Ovary (tissue), 9 donors: ENCODE results near the gene KRT3. TPM values are rescaled to one million over a fixed set of nuclear protein-coding genes. Genes with fewer than 3 reads are reported as not detected.
"Not testable (repeated sequence)": the region's sequence is repeated elsewhere in the genome, so short reads cannot be mapped to it uniquely, and the experiment has no call there.

Source experiments
- DNase-seq, 5 donors: peaks; one replicate each; pipeline ENCODE4 v3.0.0-alpha.2; 2019 to 2020
- H3K27ac ChIP-seq, 2 donors: fragments of 200-600 bp; one replicate each; pipeline versions ENCODE4 v1.5.1 to v1.8.0; 2019 to 2022
- H3K27me3 ChIP-seq: fragments of 200-600 bp; one replicate; pipeline ENCODE4 v1.8.0; 2022
- H3K36me3 ChIP-seq: fragments of 200-600 bp; sonication (generic); one replicate; pipeline ENCODE4 v1.5.1; 2019
- H3K4me1 ChIP-seq: one replicate; pipeline ENCODE4 v1.8.1; 2013; ENCODE audit warnings: mild to moderate bottlenecking, moderate library complexity; ENCODE audit not compliant: insufficient read depth
- H3K4me3 ChIP-seq: fragments of 200-600 bp; sonication (generic); one replicate; pipeline ENCODE4 v1.5.1; 2017
- H3K9me3 ChIP-seq, 2 donors: fragments of 200-600 bp in 1 of 2; sonication (generic) in 1 of 2; one replicate each; pipeline versions ENCODE4 v1.5.1 to v1.8.1; 2013 to 2019; ENCODE audit warnings: mild to moderate bottlenecking in 1 of 2, moderate library complexity in 1 of 2
- EP300 ChIP-seq: sonication (generic); formaldehyde crosslinking; IDR thresholded peaks from one replicate; pipeline ENCODE4 v1.6.1; 2017; ENCODE audit warnings: antibody characterized with exemption
- POLR2A ChIP-seq: fragments of 450-650 bp; IDR thresholded peaks from one replicate; pipeline ENCODE4 v1.6.1; 2017; ENCODE audit warnings: antibody characterized with exemption, mild to moderate bottlenecking, moderate library complexity
- WGBS, 3 donors: extraction: QIAGEN DNeasy Blood & Tissue Kit in 1 of 3; methylation state at CpG; one replicate each; pipeline versions ENCODE4 v1.1.5 to v1.1.7; 2013 to 2017; 5-methylcytosine and 5-hydroxymethylcytosine counted together
- intact Hi-C, 4 donors: fragments of 100-400 bp; cut with DNase I; formaldehyde crosslinking; loops; one replicate each; pipeline versions ENCODE4 v1.11.0 to v1.15.1; 2022 to 2023
- polyA plus RNA-seq, 2 donors: library from polyadenylated mRNA; stranded (reverse); fragments of 200-250 nt in 1 of 2; fragments of 350-450 nt in 1 of 2; fragmentation: Illumina TruSeq in 1 of 2; extraction: RNeasy Lipid Tissue Mini Kit (QIAGEN cat#74804) in 1 of 2; gene quantifications; one replicate each; pipeline ENCODE4 v1.2.3, GENCODE V29; 2013 to 2014
- total RNA-seq, 7 donors: library from RNA; depleted of rRNA in 2 of 7; stranded (reverse); fragments of >200 nt in 2 of 7; fragmentation: NEBNext Ultra II Directional in 3 of 7; extraction: Animal tissue kit (Norgen Biotek cat#: 25700) in 3 of 7; gene quantifications; one replicate each; pipeline versions ENCODE4 v1.1.0 to v1.2.4, GENCODE V29; 2016 to 2023
- TF ChIP-seq, protein P1 (sequence below), 3 donors: fragments of 450-650 bp in 2 of 3; fragments of 200-600 bp in 1 of 3; IDR thresholded peaks; one replicate each; pipeline versions ENCODE4 v1.5.1 to v1.8.0; 2016 to 2022; ENCODE audit warnings: antibody characterized with exemption in 3 of 3, mild to moderate bottlenecking in 1 of 3
- donor health status: DM: no; HTN: no; CAD: no; lungs with moderate emphysema.
- donor health status: DM: no; HTN: no; CAD: no.
- donor health status: Bipolar disorder and iron deficiency.
- donor health status: DM: yes; HTN: yes; CAD: no.
- donor health status: DM: no; HTN: no; CAD: no.
- donor health status: DM: yes; HTN: yes; CAD: no.

The KRT3 gene
- total and polyA plus RNA-seq, 9 donors, result not detected

DNA sequence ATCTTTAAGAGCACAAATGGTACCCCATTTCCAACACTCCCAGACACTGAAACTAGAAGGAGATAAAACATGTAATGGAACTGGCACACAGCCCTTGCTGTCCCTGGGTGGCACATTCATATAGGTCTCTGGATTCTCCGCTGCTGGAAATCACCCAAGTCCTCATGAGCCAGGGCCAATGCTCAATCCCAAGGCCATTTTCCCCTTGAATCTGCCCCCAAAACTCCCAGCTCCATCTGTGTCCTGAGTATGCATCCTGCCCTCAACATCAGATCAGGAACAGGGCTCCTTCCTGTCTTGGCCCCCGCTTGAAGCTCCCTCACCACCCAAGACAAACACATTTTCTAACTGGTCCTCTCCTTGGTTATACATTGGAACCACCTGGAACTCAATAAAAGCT, 43.4 kb downstream of the KRT3 start:
- WGBS, 3 donors, result 75 to 90% (median 77%) methylated on average over 2 of the region's 2 CpGs
- Histone ChIP-seq H3K27ac (no peak overlapping the region), H3K27me3 (no peaks in the 10 kb centered on the region), H3K36me3 (no peaks in the 10 kb centered on the region), H3K9me3 (no peaks in the 10 kb centered on the region), H3K4me3 (no peak overlapping the region), H3K4me1 (no peaks in the 10 kb centered on the region)
- DNase-seq, result no peak
- intact Hi-C loops, result no loop called here
- TF ChIP-seq EP300 (no peak), POLR2A (no peak)
- TF ChIP-seq, protein P1, sequence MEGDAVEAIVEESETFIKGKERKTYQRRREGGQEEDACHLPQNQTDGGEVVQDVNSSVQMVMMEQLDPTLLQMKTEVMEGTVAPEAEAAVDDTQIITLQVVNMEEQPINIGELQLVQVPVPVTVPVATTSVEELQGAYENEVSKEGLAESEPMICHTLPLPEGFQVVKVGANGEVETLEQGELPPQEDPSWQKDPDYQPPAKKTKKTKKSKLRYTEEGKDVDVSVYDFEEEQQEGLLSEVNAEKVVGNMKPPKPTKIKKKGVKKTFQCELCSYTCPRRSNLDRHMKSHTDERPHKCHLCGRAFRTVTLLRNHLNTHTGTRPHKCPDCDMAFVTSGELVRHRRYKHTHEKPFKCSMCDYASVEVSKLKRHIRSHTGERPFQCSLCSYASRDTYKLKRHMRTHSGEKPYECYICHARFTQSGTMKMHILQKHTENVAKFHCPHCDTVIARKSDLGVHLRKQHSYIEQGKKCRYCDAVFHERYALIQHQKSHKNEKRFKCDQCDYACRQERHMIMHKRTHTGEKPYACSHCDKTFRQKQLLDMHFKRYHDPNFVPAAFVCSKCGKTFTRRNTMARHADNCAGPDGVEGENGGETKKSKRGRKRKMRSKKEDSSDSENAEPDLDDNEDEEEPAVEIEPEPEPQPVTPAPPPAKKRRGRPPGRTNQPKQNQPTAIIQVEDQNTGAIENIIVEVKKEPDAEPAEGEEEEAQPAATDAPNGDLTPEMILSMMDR (IDR thresholded peaks at IDR 0.05), result no peak

DNA sequence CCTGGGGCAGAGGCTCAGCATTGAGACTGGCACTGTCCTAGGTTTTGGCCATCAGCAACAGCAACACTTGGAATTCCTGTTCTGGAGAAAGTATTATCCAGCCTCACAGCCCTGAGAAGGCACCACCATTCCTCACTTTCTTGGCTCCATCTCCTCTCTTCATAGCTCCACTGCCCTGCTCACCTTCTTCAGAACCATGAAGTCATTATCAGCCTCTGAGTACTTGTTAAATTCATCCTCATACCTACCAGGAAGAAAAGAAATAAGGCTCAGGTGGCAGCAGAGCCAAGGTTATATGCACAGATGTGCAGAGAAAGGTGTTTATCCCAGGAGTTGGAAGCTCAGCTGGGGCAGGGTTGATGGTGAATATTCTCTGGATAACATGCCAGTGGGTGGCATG, 44.1 kb downstream of the KRT3 start:
- Histone ChIP-seq H3K27me3 (no peaks in the 10 kb centered on the region), H3K4me1 (no peaks in the 10 kb centered on the region), H3K27ac (no peak overlapping the region), H3K36me3 (no peaks in the 10 kb centered on the region), H3K4me3 (no peak overlapping the region), H3K9me3 (no peaks in the 10 kb centered on the region)
- DNase-seq, result no peak
- TF ChIP-seq, protein P1 (IDR thresholded peaks at IDR 0.05), result no peak
- TF ChIP-seq POLR2A, result no peak
- TF ChIP-seq EP300, result no peak
- intact Hi-C loops, result no loop called here

DNA sequence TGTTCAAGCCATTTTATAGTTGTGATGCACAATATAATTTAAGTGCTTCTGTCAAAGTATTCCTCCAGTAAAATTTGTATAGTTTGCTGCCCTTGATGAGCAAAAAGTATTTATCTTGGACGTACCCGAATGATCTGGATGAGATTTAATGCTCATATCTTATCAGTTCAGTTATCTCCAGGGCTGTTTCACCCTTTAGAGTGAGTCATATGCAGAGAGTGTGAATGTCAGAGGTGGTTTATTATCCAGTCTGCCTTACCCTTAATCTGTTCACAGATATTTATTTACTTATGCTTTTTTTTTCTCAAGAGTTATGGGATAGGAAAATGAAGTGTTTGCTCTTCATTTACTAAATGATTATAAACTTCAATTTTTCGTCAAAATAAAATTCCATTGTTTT, 45.4 kb downstream of the KRT3 start:
- H3K4me1 ChIP-seq, H3K27me3 ChIP-seq, DNase-seq, H3K27ac ChIP-seq, H3K4me3 ChIP-seq, H3K9me3 ChIP-seq, H3K36me3 ChIP-seq, intact Hi-C loops: not testable (repeated sequence)
- WGBS, 3 donors, result 23 to 30% (median 25%) methylated on average over 3 of the region's 3 CpGs

DNA sequence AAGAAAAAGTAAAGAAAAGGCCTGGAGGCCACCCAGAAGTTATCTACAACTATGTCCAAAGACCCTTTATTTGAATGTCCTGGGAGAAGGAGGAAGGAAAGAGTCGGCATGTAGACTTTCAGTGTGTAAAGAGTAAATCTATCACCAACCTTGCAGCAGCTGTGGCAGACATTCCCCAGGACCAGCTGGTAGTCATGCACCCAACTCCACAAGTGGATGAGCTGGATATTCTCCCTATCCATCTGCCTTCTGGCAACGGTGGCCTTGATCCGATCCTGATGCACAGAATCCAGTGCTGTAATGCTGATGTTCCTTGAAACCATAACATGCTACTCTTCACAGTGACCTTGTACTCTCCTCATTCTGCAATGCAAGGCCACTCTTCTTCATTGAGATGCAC, 46.1 kb downstream of the KRT3 start:
- H3K27me3 ChIP-seq, result no peaks in the 10 kb centered on the region
- no peak for TF ChIP-seq POLR2A
- TF ChIP-seq EP300, result no peak
- TF ChIP-seq, protein P1 (IDR thresholded peaks at IDR 0.05), result no peak
- H3K36me3 ChIP-seq, result no peaks in the 10 kb centered on the region
- WGBS, 3 donors, result 60 to 76% (median 61%) methylated on average over 3 of the region's 3 CpGs
- intact Hi-C loops, result no loop called here
- no peaks in the 10 kb centered on the region for H3K4me1 ChIP-seq
- H3K9me3 ChIP-seq, result no peaks in the 10 kb centered on the region
- H3K27ac ChIP-seq, result no peak overlapping the region
- H3K4me3 ChIP-seq, result no peak overlapping the region
- DNase-seq, result no peak

DNA sequence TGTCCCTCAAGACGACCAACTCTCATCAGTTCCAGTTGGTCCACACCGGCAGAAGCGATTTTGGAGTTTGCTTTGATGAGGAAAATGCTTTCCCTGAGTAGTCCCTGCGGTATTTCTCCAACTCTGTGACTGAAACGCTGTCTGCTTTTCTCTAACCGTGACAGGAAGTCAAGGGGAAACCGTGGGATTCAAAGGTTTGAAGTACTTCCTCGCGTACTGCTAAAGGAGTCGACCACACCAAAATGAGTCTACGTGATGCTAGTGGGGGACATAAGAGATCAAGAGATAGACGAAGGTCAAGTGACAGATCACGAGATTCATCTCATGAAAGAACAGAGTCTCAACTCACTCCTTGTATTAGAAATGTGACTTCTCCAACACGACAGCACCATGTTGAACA, 47.3 kb downstream of the KRT3 start:
- WGBS, 3 donors, result 73 to 75% (median 75%) methylated on average over 14 of the region's 14 CpGs

More for the DNA sequence above, 47.3 kb downstream of the KRT3 start:
- Histone ChIP-seq H3K27me3 (no peaks in the 10 kb centered on the region), H3K9me3 (no peaks in the 10 kb centered on the region), H3K27ac (no peak overlapping the region), H3K4me1 (no peaks in the 10 kb centered on the region), H3K4me3 (no peak overlapping the region), H3K36me3 (no peaks in the 10 kb centered on the region)
- DNase-seq, result no peak
- intact Hi-C loops, result no loop called here
- TF ChIP-seq EP300 (no peak), POLR2A (no peak)
- TF ChIP-seq, protein P1 (IDR thresholded peaks at IDR 0.05), result no peak
